Epithelial cell of esophagus (primary cell): Measurements from ENCODE around the gene ATP5F1D.

Experiments used
- DNase-seq: peaks from one replicate; pipeline ENCODE4 v3.0.0; 2010; ENCODE audit warnings: low read depth
- H3K4me3 ChIP-seq: 2 replicates; pipeline ENCODE4 v1.5.1; 2011; ENCODE audit warnings: mild to moderate bottlenecking, low read length, control low read depth
- TF ChIP-seq, protein P1 (sequence below): IDR thresholded peaks from 2 replicates; pipeline ENCODE4 v1.5.1; 2011; ENCODE audit warnings: low read depth, mild to moderate bottlenecking, low read length, control low read depth, inconsistent platforms; ENCODE audit not compliant: insufficient read depth; ENCODE audit errors: missing control alignments

ATP5F1D gene

DNA sequence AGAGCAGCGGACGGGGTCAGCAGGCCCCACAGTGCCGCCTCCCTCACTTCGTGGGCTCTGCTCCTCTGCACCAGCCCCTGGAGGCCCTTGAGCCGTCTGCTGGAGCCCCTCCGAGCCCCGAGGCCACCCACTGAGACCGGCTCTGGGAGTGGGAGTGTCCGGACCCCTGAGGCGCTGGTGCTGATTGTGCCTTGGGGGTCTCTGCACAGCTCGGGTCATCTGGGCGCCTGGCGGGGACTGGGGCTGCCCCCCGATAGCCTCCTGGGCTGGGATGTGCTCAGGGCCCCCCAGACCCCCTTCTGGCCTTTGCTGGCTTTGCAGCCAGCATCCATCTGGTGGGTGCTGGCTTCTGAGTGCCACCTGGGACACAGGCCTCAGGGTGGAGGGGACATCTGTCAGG is 19.2 kb upstream of the ATP5F1D start:
- H3K4me3 ChIP-seq: no peak overlapping the region
- TF ChIP-seq, protein P1, sequence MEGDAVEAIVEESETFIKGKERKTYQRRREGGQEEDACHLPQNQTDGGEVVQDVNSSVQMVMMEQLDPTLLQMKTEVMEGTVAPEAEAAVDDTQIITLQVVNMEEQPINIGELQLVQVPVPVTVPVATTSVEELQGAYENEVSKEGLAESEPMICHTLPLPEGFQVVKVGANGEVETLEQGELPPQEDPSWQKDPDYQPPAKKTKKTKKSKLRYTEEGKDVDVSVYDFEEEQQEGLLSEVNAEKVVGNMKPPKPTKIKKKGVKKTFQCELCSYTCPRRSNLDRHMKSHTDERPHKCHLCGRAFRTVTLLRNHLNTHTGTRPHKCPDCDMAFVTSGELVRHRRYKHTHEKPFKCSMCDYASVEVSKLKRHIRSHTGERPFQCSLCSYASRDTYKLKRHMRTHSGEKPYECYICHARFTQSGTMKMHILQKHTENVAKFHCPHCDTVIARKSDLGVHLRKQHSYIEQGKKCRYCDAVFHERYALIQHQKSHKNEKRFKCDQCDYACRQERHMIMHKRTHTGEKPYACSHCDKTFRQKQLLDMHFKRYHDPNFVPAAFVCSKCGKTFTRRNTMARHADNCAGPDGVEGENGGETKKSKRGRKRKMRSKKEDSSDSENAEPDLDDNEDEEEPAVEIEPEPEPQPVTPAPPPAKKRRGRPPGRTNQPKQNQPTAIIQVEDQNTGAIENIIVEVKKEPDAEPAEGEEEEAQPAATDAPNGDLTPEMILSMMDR: no peak

DNA sequence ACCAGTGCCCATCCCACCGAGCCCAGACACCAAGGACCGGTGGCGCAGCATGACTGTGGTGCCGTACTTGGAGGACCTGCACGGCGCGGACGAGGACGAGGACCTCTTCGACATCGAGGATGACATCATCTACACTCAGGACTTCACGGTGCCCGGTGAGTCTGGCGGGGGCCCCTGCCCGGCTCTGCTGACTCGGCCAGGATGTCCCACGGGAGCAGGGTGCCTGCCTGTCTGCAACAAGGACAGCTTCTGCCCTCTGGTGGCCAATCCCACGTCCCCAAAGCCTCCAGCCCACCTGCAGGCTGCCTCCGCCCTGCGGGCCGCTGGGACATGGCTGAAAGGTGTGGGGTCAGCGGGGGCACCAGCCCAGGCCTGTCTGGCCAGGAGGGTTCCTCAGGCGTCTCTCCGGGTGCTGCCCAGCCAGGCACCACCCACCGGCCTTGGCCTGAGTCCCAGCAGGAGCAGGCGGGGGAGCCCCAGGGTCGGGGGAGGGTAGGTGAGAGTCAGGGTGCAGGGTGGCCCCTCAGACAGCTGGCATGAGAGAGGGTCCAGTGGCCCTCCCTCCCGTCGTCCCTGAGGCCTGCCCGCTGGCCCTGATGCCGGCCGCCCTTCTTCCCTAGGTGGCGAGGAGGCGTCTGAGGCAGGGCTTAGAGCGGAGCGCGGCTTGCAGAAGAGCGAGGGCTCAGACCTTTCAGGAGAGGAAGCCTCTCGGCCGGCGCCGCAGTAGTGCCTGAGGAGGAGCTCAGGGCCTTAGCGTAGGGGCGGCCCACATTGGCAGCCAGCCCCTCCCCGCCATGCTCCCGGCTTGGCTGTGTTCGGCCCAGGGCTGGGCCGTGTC is 18.3 kb upstream of the ATP5F1D start:
- peak; percentile 56 for DNase-seq
- TF ChIP-seq, protein P1: peak; percentile 48
- no peak overlapping the region for H3K4me3 ChIP-seq

More for the DNA sequence above, 19.2 kb upstream of the ATP5F1D start:
- DNase-seq: no peak

DNA sequence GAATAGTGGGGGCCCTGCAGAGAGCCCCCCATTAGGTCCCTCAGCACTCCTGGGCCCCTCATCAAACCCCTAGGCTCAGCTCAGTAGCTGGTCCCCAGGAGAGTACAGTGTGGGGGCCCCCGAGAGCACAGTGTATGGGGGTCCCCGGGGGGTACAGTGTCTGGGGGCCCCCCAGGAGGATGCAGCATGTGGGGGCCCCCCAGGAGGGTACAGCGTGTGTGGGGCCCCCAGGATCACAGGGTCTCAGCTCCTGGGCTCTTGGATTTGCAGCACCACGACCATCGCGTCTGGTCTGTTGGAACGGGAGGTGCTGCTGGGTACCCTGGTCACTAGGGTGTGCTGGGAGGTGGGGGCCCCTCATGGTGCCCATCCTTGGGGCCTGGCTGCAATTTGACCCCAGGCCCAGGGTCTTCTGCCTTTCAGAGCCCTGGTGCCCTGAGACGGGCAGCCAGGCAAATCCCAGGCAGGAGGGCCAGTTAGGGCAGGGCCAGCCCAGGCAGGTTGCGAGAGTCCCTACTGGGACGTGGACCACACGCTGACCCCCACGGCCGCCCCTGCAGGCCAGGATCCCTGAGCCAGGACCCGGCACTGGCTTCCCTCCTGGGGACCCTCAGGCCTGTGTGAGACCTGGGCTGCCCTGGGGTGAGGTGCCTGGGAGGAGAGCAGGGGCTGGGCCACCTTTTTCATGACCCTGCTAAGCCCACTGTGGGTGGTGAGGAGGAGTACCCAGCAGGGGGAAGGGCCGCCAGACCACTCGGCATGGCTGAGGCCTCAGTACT is 17.3 kb upstream of the ATP5F1D start:
- H3K4me3 ChIP-seq: no peak overlapping the region
- TF ChIP-seq, protein P1: no peak
- no peak for DNase-seq

DNA sequence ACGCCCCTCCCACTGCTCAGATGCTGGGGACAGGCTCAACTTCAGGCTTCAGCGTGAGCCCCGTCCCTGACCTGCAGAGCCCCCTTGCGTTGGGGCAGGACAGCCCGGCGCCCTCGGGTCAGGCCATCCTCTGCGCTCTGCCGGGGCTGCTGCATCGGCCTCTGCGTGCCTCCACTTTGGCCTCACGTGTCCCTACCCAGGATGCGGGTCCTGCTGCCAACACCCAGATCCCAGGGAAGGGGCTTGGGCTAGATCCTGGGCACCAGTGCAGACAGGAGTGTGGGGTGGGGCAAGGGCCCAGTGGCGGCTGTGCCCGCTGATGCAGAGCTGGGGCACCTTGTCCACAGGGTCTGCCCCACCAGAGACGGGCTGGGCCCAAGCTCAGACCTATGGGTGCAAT is 16.7 kb upstream of the ATP5F1D start:
- TF ChIP-seq, protein P1: no peak
- H3K4me3 ChIP-seq: no peak overlapping the region
- no peak for DNase-seq

DNA sequence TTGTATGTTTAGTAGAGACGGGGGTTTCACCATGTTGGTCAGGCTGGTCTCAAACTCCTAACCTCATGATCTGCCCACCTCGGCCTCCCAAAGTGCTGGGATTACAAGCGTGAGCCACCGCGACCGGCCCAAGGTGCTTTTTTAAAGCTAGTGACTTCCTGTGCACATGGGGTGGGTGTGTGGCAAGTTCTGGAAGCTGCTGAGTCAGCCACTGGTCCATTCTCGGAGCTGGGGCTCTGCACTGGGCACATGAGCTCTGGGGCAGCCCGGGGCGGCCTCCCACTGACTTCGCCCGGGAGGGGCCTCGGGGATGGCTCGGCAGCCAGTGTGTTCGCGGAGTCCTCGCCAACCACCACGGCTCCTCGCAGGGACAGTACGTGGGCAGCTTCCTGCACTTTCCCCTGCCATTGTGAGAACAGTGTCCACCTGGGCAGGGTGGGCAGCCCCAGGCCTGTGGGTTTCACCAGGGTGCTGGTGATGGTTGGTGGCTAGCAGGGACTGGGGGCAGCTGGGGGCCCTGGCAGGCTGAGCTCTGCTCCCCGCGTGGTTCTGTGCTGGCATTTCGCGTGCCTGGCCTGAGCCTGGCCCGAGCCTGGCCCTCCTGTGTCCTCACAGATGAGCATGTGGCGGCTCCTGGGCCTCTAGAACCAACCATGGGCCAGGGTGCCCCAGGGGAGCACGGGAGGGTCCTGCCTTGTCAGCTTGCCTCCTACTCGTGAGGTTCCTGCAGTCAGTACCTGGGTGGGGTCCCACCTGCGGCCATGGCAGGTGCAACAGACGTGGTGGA is 15.9 kb upstream of the ATP5F1D start:
- DNase-seq: no peak

DNA sequence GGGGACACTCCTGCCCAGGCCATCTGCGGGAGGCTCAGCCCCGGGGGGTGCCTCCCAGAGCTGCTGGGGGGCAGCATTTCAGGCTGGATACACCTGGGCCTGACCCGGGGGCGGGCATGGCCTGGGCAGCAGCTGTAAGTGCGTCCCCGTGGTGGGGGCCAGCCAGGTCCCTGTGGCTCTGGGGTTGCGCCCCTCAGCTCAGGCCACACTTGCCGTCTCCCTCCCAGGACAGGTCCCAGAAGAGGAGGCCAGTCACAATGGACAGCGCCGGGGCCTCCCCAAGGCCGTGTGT is 15.4 kb upstream of the ATP5F1D start:
- H3K4me3 ChIP-seq: no peak overlapping the region
- TF ChIP-seq, protein P1: no peak
- DNase-seq: no peak

More for the DNA sequence above, 15.9 kb upstream of the ATP5F1D start:
- TF ChIP-seq, protein P1: no peak
- no peak overlapping the region for H3K4me3 ChIP-seq
